Mesendoderm (in vitro differentiated cells): ENCODE measurements around the gene ABCG4.

Experiments
- DNase-seq: peaks from one replicate; pipeline ENCODE4 v3.0.0; 2013
- H2AK5ac ChIP-seq: 2 replicates; pipeline ENCODE4 v1.6.1; 2013; ENCODE audit warnings: low read length, inconsistent platforms
- H2BK120ac ChIP-seq: 2 replicates; pipeline ENCODE4 v1.6.1; 2013; ENCODE audit warnings: low read depth, mild to moderate bottlenecking, low read length, moderate library complexity, mixed read lengths
- H2BK15ac ChIP-seq: replicated peaks from 2 replicates; pipeline ENCODE4 v1.6.1; 2013; ENCODE audit warnings: low read depth, mild to moderate bottlenecking, moderate library complexity
- H2BK5ac ChIP-seq: 2 replicates; pipeline ENCODE4 v1.6.1; 2013; ENCODE audit warnings: low read length, inconsistent platforms
- H3K18ac ChIP-seq: 2 replicates; pipeline ENCODE4 v1.6.1; 2013; ENCODE audit warnings: mild to moderate bottlenecking, low read length, mixed read lengths
- H3K23ac ChIP-seq: one replicate; pipeline ENCODE4 v1.6.1; 2013; ENCODE audit warnings: low read length
- H3K27ac ChIP-seq: 2 replicates; pipeline ENCODE4 v1.5.1; 2013; ENCODE audit warnings: low read depth, mild to moderate bottlenecking, inconsistent platforms, low read length, moderate library complexity
- H3K27me3 ChIP-seq: 2 replicates; pipeline ENCODE4 v1.6.1; 2013; ENCODE audit warnings: low read length, control low read depth, mild to moderate bottlenecking, inconsistent platforms; ENCODE audit not compliant: insufficient read depth, poor library complexity
- H3K36me3 ChIP-seq: 2 replicates; pipeline ENCODE4 v1.6.1; 2013; ENCODE audit warnings: low read length, inconsistent platforms; ENCODE audit not compliant: control insufficient read depth, insufficient read depth
- H3K4ac ChIP-seq: one replicate; pipeline ENCODE4 v1.6.1; 2013; ENCODE audit warnings: low read depth, mild to moderate bottlenecking, low read length, moderate library complexity
- H3K4me1 ChIP-seq: 2 replicates; pipeline ENCODE4 v1.6.1; 2013; ENCODE audit warnings: low read depth, low read length, inconsistent platforms; ENCODE audit not compliant: control insufficient read depth
- H3K4me2 ChIP-seq: 2 replicates; pipeline ENCODE4 v1.6.1; 2013; ENCODE audit warnings: low read length
- H3K4me3 ChIP-seq: 2 replicates; pipeline ENCODE4 v1.5.1; 2013; ENCODE audit warnings: mild to moderate bottlenecking, low read length
- H3K56ac ChIP-seq: one replicate; pipeline ENCODE4 v1.6.1; 2013; ENCODE audit warnings: low read length
- H3K79me1 ChIP-seq: 2 replicates; pipeline ENCODE4 v1.6.1; 2013; ENCODE audit warnings: low read length, inconsistent platforms
- H3K79me2 ChIP-seq: 2 replicates; pipeline ENCODE4 v1.6.1; 2013; ENCODE audit warnings: mild to moderate bottlenecking, low read length; ENCODE audit not compliant: control insufficient read depth, insufficient read depth
- H3K9ac ChIP-seq: 2 replicates; pipeline ENCODE4 v1.6.1; 2013; ENCODE audit warnings: low read length, inconsistent platforms
- H4K5ac ChIP-seq: one replicate; pipeline ENCODE4 v1.6.1; 2013; ENCODE audit warnings: low read length
- H4K8ac ChIP-seq: one replicate; pipeline ENCODE4 v1.6.1; 2013; ENCODE audit warnings: low read depth, mild to moderate bottlenecking, control low read depth, low read length, moderate library complexity
- WGBS: extraction: QIAGEN DNeasy Blood & Tissue Kit; methylation state at CpG from one replicate; pipeline ENCODE4 v1.1.7; 2013; ENCODE audit warnings: low lambda C conversion rate, missing lambda C conversion rate; ENCODE audit not compliant: insufficient coverage; ENCODE audit errors: extremely low coverage; 5-methylcytosine and 5-hydroxymethylcytosine counted together

Gene ABCG4

GRCh38 chr11:119193001-119193400, 44.1 kb downstream of the ABCG4 start:
- no peak for DNase-seq
- no peaks in the 10 kb centered on the region for H3K36me3 ChIP-seq
- H3K18ac ChIP-seq = no peak overlapping the region
- no peak overlapping the region for H2BK5ac ChIP-seq
- H3K27me3 ChIP-seq = no peaks in the 10 kb centered on the region
- H3K56ac ChIP-seq = no peak overlapping the region
- H3K27ac ChIP-seq = no peak overlapping the region
- H3K4me2 ChIP-seq = no peak overlapping the region
- no peak overlapping the region for H2AK5ac ChIP-seq
- H4K8ac ChIP-seq = no peak overlapping the region
- no peak overlapping the region for H3K9ac ChIP-seq
- H3K79me1 ChIP-seq = no peaks in the 10 kb centered on the region
- H3K79me2 ChIP-seq = no peaks in the 10 kb centered on the region
- no peak overlapping the region for H2BK120ac ChIP-seq
- no peak overlapping the region for H2BK15ac ChIP-seq
- H3K4me1 ChIP-seq = no peaks in the 10 kb centered on the region
- H3K23ac ChIP-seq = no peak overlapping the region
- no CpG with 5 or more reads among the region's 5 CpGs for WGBS
- no peak overlapping the region for H3K4me3 ChIP-seq
- H4K5ac ChIP-seq = no peak overlapping the region
- H3K4ac ChIP-seq = no peak overlapping the region

GRCh38 chr11:119193626-119194025, 44.8 kb downstream of the ABCG4 start:
- H4K5ac ChIP-seq = no peak overlapping the region
- H4K8ac ChIP-seq = no peak overlapping the region
- no CpG with 5 or more reads among the region's 10 CpGs for WGBS
- DNase-seq = no peak
- H3K27me3 ChIP-seq = no peaks in the 10 kb centered on the region
- no peaks in the 10 kb centered on the region for H3K79me2 ChIP-seq
- no peak overlapping the region for H2BK5ac ChIP-seq
- no peak overlapping the region for H3K4me2 ChIP-seq
- H3K4me3 ChIP-seq = no peak overlapping the region
- no peak overlapping the region for H3K9ac ChIP-seq
- no peak overlapping the region for H2BK120ac ChIP-seq
- no peak overlapping the region for H2BK15ac ChIP-seq
- H3K23ac ChIP-seq = no peak overlapping the region
- no peaks in the 10 kb centered on the region for H3K79me1 ChIP-seq
- no peak overlapping the region for H3K18ac ChIP-seq
- no peaks in the 10 kb centered on the region for H3K4me1 ChIP-seq
- no peaks in the 10 kb centered on the region for H3K36me3 ChIP-seq
- no peak overlapping the region for H3K56ac ChIP-seq
- H3K4ac ChIP-seq = no peak overlapping the region
- H3K27ac ChIP-seq = no peak overlapping the region
- H2AK5ac ChIP-seq = no peak overlapping the region

GRCh38 chr11:119194811-119195440, 46.1 kb downstream of the ABCG4 start:
- H3K4me1 ChIP-seq = no peaks in the 10 kb centered on the region
- peak overlapping the region; percentile 52 for H3K56ac ChIP-seq
- no CpG with 5 or more reads among the region's 7 CpGs for WGBS
- H3K27me3 ChIP-seq = no peaks in the 10 kb centered on the region
- H3K79me1 ChIP-seq = no peaks in the 10 kb centered on the region
- H3K79me2 ChIP-seq = no peaks in the 10 kb centered on the region
- H3K23ac ChIP-seq = no peak overlapping the region
- no peak overlapping the region for H3K27ac ChIP-seq
- H3K18ac ChIP-seq = no peak overlapping the region
- H2AK5ac ChIP-seq = no peak overlapping the region
- peak overlapping the region; percentile 29 for H3K9ac ChIP-seq
- H4K8ac ChIP-seq = no peak overlapping the region
- no peaks in the 10 kb centered on the region for H3K36me3 ChIP-seq
- H3K4me2 ChIP-seq = no peak overlapping the region
- H4K5ac ChIP-seq = no peak overlapping the region
- no peak overlapping the region for H3K4me3 ChIP-seq
- no peak for DNase-seq
- H3K4ac ChIP-seq = no peak overlapping the region
- no peak overlapping the region for H2BK5ac ChIP-seq
- no peak overlapping the region for H2BK15ac ChIP-seq
- no peak overlapping the region for H2BK120ac ChIP-seq

- Histone ChIP-seq H3K27ac (no peak overlapping the region), H3K18ac (no peak overlapping the region), H3K36me3 (no peaks in the 10 kb centered on the region), H2BK5ac (no peak overlapping the region), H3K56ac (no peak overlapping the region), H3K23ac (no peak overlapping the region), H4K5ac (no peak overlapping the region), H2BK15ac (no peak overlapping the region), H3K4me2 (no peak overlapping the region), H3K79me2 (no peaks in the 10 kb centered on the region), H3K9ac (no peak overlapping the region), H3K4ac (no peak overlapping the region), H2AK5ac (no peak overlapping the region), H3K27me3 (no peaks in the 10 kb centered on the region), H3K4me3 (no peak overlapping the region), H3K79me1 (no peaks in the 10 kb centered on the region), H3K4me1 (no peaks in the 10 kb centered on the region), H2BK120ac (no peak overlapping the region), H4K8ac (no peak overlapping the region)
- DNase-seq = peak; percentile 95
- WGBS = no CpG with 5 or more reads among the region's 6 CpGs
Measured at GRCh38 chr11:119195680-119196079, 46.8 kb downstream of the ABCG4 start.

- Histone ChIP-seq H3K27me3 (no peaks in the 10 kb centered on the region), H2BK5ac (no peak overlapping the region), H3K56ac (no peak overlapping the region), H3K18ac (no peak overlapping the region), H2BK120ac (no peak overlapping the region), H3K4me2 (no peak overlapping the region), H3K23ac (no peak overlapping the region), H3K36me3 (no peaks in the 10 kb centered on the region), H2BK15ac (no peak overlapping the region), H3K79me1 (no peaks in the 10 kb centered on the region), H3K4me3 (no peak overlapping the region), H4K8ac (no peak overlapping the region), H3K27ac (no peak overlapping the region), H3K4ac (no peak overlapping the region), H3K4me1 (no peaks in the 10 kb centered on the region), H3K79me2 (no peaks in the 10 kb centered on the region), H4K5ac (no peak overlapping the region), H2AK5ac (no peak overlapping the region), H3K9ac (no peak overlapping the region)
- peak; percentile 88 for DNase-seq
- no CpG with 5 or more reads among the region's 5 CpGs for WGBS
Measured at GRCh38 chr11:119196833-119197483, 48.1 kb downstream of the ABCG4 start.

GRCh38 chr11:119198925-119199324, 50.1 kb downstream of the ABCG4 start:
- H2BK5ac ChIP-seq = no peak overlapping the region
- H3K36me3 ChIP-seq = no peaks in the 10 kb centered on the region
- H3K4me1 ChIP-seq = no peaks in the 10 kb centered on the region
- H3K79me1 ChIP-seq = no peaks in the 10 kb centered on the region
- H4K8ac ChIP-seq = no peak overlapping the region
- no peak overlapping the region for H3K4ac ChIP-seq
- H3K56ac ChIP-seq = peak overlapping the region; percentile 5
- no peak overlapping the region for H3K9ac ChIP-seq
- H3K27ac ChIP-seq = no peak overlapping the region
- H3K4me3 ChIP-seq = no peak overlapping the region
- H3K23ac ChIP-seq = no peak overlapping the region
- no peak overlapping the region for H4K5ac ChIP-seq
- no peak overlapping the region for H2AK5ac ChIP-seq
- no peak overlapping the region for H3K18ac ChIP-seq
- H3K27me3 ChIP-seq = no peaks in the 10 kb centered on the region
- no peak for DNase-seq
- WGBS = no CpG with 5 or more reads among the region's 6 CpGs
- H3K4me2 ChIP-seq = no peak overlapping the region
- H3K79me2 ChIP-seq = no peaks in the 10 kb centered on the region
- no peak overlapping the region for H2BK15ac ChIP-seq
- no peak overlapping the region for H2BK120ac ChIP-seq
